ENCODE data around the gene PARP4. TPM values are rescaled to one million over a fixed set of nuclear protein-coding genes. Genes with fewer than 3 reads are reported as not detected.

PARP4 gene
- total RNA-seq, 1 experiment from 2014 or later, result 76.0 TPM

GRCh38 chr13:24541127-24541475 is 28.5 kb upstream of the PARP4 start:
- no peaks in the 10 kb centered on the region for H3K9me2 ChIP-seq (ENCODE audit: insufficient read depth)
- ChIA-PET POLR2A (no interaction called here), RAD21 (ENCODE audit: low non-redundant PET in 1 of 2, low total read pairs in 2 of 2, uncharacterized antibody in 2 of 2, unreplicated experiment in 2 of 2) (no interaction called here), CTCF (no interaction called here)
- TF ChIP-seq SIN3A (IDR thresholded peaks at IDR 0.05; ENCODE audit: low read depth), result no peak
- TF ChIP-seq EZH2phosphoT487 (IDR thresholded peaks at IDR 0.05; ENCODE audit: borderline replicate concordance), result no peak
- no peak for TF ChIP-seq CEBPB (IDR thresholded peaks at IDR 0.05; ENCODE audit: low read depth)
- TF ChIP-seq EGR1 (IDR thresholded peaks at IDR 0.05; ENCODE audit: low read depth), result no peak
- no peak for TF ChIP-seq POLR2AphosphoS5 (IDR thresholded peaks at IDR 0.05; ENCODE audit: low read depth, low read length)
- no peak for TF ChIP-seq POLR2A (IDR thresholded peaks at IDR 0.05; ENCODE audit: borderline replicate concordance, extremely low read depth, insufficient read depth, insufficient read length)
- no peak for TF ChIP-seq CTCF (IDR thresholded peaks at IDR 0.05 in 2 of 3, conservative IDR thresholded peaks at IDR 0.05 in 1 of 3; ENCODE audit: borderline replicate concordance in 1 of 3, insufficient read depth in 1 of 3, low read depth in 2 of 3, low read length in 2 of 3)
- TF ChIP-seq ZBTB33 (IDR thresholded peaks at IDR 0.05; ENCODE audit: extremely low read depth, insufficient replicate concordance, low read length), result no peak
- TF ChIP-seq CBX3 (IDR thresholded peaks at IDR 0.05; ENCODE audit: low read depth), result no peak
- TF ChIP-seq EZH2 (IDR thresholded peaks at IDR 0.05), result no peak
- no peak for TF ChIP-seq ZNF274 (IDR thresholded peaks at IDR 0.05; ENCODE audit: low read depth, low read length)
- no peak overlapping the region for H3K27ac ChIP-seq (ENCODE audit: low read depth, low read length)
- BruUV-seq (replicated peaks), result no TSS peak
- H3K27me3 ChIP-seq (ENCODE audit: insufficient read depth, low read length), result no peaks in the 10 kb centered on the region
- no peaks in the 10 kb centered on the region for H4K20me1 ChIP-seq (ENCODE audit: insufficient read depth)
- intact Hi-C loops (cut with micrococcal nuclease), result no loop called here
- no peak for DNase-seq (ENCODE audit: low read depth, low spot score)
- no peak overlapping the region for H3K4me2 ChIP-seq (ENCODE audit: low read length)
- H3K9me3 ChIP-seq (ENCODE audit: control insufficient read depth in 1 of 2, insufficient read depth in 1 of 2, low read depth in 1 of 2, low read length in 2 of 2), result no peaks in the 10 kb centered on the region
- no peaks in the 10 kb centered on the region for H3K36me3 ChIP-seq (ENCODE audit: control insufficient read depth in 1 of 2, insufficient read depth in 2 of 2, low read length in 2 of 2)
- no peak for ATAC-seq
- H3K79me2 ChIP-seq (ENCODE audit: insufficient read depth, low read length), result no peaks in the 10 kb centered on the region
- H3K9ac ChIP-seq (ENCODE audit: low read length), result no peak overlapping the region
- H3K4me3 ChIP-seq (replicated peaks in 1 of 2; ENCODE audit: low read depth in 1 of 2, low read length in 2 of 2), result no peak overlapping the region
- H2AFZ ChIP-seq (ENCODE audit: low read depth, low read length, poor library complexity, severe bottlenecking), result no peak overlapping the region
- no peaks in the 10 kb centered on the region for H3K4me1 ChIP-seq (ENCODE audit: control insufficient read depth in 1 of 2, insufficient read depth in 2 of 2, low read length in 2 of 2)

Data from HCT116 (cell line).